HG02798 (cell line): ENCODE measurements around the gene OR52K2.
"Not testable (repeated sequence)": the region's sequence is repeated elsewhere in the genome, so short reads cannot be mapped to it uniquely, and the experiment has no call there.

Experiments
- ATAC-seq: cut with Tn5 transposase; IDR thresholded peaks from one replicate; pipeline ENCODE4 v1.9.1; 2021; ENCODE audit warnings: mild to moderate bottlenecking; ENCODE audit not compliant: unreplicated experiment, poor library complexity

OR52K2 gene

GRCh38 chr11:4448995-4449394 is at the start of gene OR52K2:
Gene OR52K2 (plus strand): TSS chr11:4449295. CDS start chr11:4449340, 45 bp downstream.
- no peak for ATAC-seq

- ATAC-seq = not testable (repeated sequence)
These were observed 42.9 kb upstream of the OR52K2 start for GRCh38 chr11:4406206-4406605.

- no peak for ATAC-seq
These were observed 32.8 kb upstream of the OR52K2 start for GRCh38 chr11:4416306-4416705.

GRCh38 chr11:4416816-4417215 is 32.3 kb upstream of the OR52K2 start:
- ATAC-seq = no peak

GRCh38 chr11:4418403-4418802 is 30.7 kb upstream of the OR52K2 start:
- no peak for ATAC-seq

GRCh38 chr11:4430051-4430450 is 19.0 kb upstream of the OR52K2 start:
- ATAC-seq = no peak

GRCh38 chr11:4433856-4434255 is 15.2 kb upstream of the OR52K2 start:
- ATAC-seq = no peak

GRCh38 chr11:4436411-4436810 is 12.7 kb upstream of the OR52K2 start:
- no peak for ATAC-seq

- no peak for ATAC-seq
These were observed 7.6 kb upstream of the OR52K2 start for GRCh38 chr11:4441515-4441914.

- no peak for ATAC-seq
These were observed 5.7 kb upstream of the OR52K2 start for GRCh38 chr11:4443232-4443891.

GRCh38 chr11:4453118-4453517 is 4.0 kb downstream of the OR52K2 start:
- no peak for ATAC-seq

- ATAC-seq = no peak
These were observed 4.9 kb downstream of the OR52K2 start for GRCh38 chr11:4454021-4454420.

GRCh38 chr11:4455419-4455818 is 6.3 kb downstream of the OR52K2 start:
- no peak for ATAC-seq

GRCh38 chr11:4459500-4459899 is 10.4 kb downstream of the OR52K2 start:
- peak; percentile 53 for ATAC-seq

GRCh38 chr11:4460151-4460550 is 11.1 kb downstream of the OR52K2 start:
- ATAC-seq = no peak

GRCh38 chr11:4464216-4465159 is 15.4 kb downstream of the OR52K2 start:
- ATAC-seq = no peak

- ATAC-seq = no peak
These were observed 16.3 kb downstream of the OR52K2 start for GRCh38 chr11:4465407-4465806.

- ATAC-seq = no peak
These were observed 17.2 kb downstream of the OR52K2 start for GRCh38 chr11:4466131-4466870.

- ATAC-seq = no peak
These were observed 17.9 kb downstream of the OR52K2 start for GRCh38 chr11:4466871-4467442.

GRCh38 chr11:4467811-4468606 is 18.9 kb downstream of the OR52K2 start:
- ATAC-seq = no peak
